NCI-H1930 (cell line): ENCODE data around the gene TRO.

ENCODE experiments used
- DNase-seq, 2 experiments: peaks; one replicate each; lab custom pipeline; 2025; lab: John Stamatoyannopoulos, UW

The TRO gene

GRCh38 chrX:54950730-54951375 is 30.2 kb downstream of the TRO start:
- DNase-seq, result no peak

- DNase-seq, result no peak
Observed at GRCh38 chrX:54961750-54962149, 41.1 kb downstream of the TRO start.

- no peak for DNase-seq
Observed at GRCh38 chrX:54964766-54965497, 44.3 kb downstream of the TRO start.

GRCh38 chrX:54977387-54977786 is 56.8 kb downstream of the TRO start:
- DNase-seq, result no peak

GRCh38 chrX:54978448-54978847 is 57.8 kb downstream of the TRO start:
- DNase-seq, result no peak

- no peak for DNase-seq
Observed at GRCh38 chrX:54979432-54979831, 58.8 kb downstream of the TRO start.

- DNase-seq, result no peak
Observed at GRCh38 chrX:54980334-54980733, 59.7 kb downstream of the TRO start.
